ENCODE measurements around the gene COL6A3.
"Not testable (repeated sequence)": the region's sequence is repeated elsewhere in the genome, so short reads cannot be mapped to it uniquely, and the experiment has no call there.

COL6A3 gene

GRCh38 chr2:237314198-237314597 lies 99.8 kb downstream of the COL6A3 start:
- Mint-ChIP-seq H3K27me3 (no peaks in the 10 kb centered on the region), H3K4me3 (no peak overlapping the region), H3K9me3 (no peaks in the 10 kb centered on the region), H3K27ac (no peak overlapping the region), H3K36me3 (no peaks in the 10 kb centered on the region), H3K4me1 (no peaks in the 10 kb centered on the region)

- Mint-ChIP-seq H3K27ac (no peak overlapping the region), H3K4me3 (no peak overlapping the region), H3K4me1 (no peaks in the 10 kb centered on the region), H3K36me3 (no peaks in the 10 kb centered on the region), H3K9me3 (no peaks in the 10 kb centered on the region), H3K27me3 (no peaks in the 10 kb centered on the region)
Measured at GRCh38 chr2:237312021-237312755, 101.8 kb downstream of the COL6A3 start.

GRCh38 chr2:237310515-237311114 lies 103.3 kb downstream of the COL6A3 start:
- Mint-ChIP-seq H3K27ac (no peak overlapping the region), H3K9me3 (no peaks in the 10 kb centered on the region), H3K4me1 (no peaks in the 10 kb centered on the region), H3K4me3 (no peak overlapping the region), H3K36me3 (no peaks in the 10 kb centered on the region), H3K27me3 (no peaks in the 10 kb centered on the region)

GRCh38 chr2:237309416-237309815 lies 104.5 kb downstream of the COL6A3 start:
- no peak overlapping the region for H3K27ac Mint-ChIP-seq
- H3K27me3 Mint-ChIP-seq = no peaks in the 10 kb centered on the region
- H3K4me1 Mint-ChIP-seq = no peaks in the 10 kb centered on the region
- no peak overlapping the region for H3K4me3 Mint-ChIP-seq
- no peaks in the 10 kb centered on the region for H3K9me3 Mint-ChIP-seq
- H3K36me3 Mint-ChIP-seq = no peaks in the 10 kb centered on the region

- no peak overlapping the region for H3K27ac Mint-ChIP-seq
- H3K27me3 Mint-ChIP-seq = no peaks in the 10 kb centered on the region
- H3K4me3 Mint-ChIP-seq = no peak overlapping the region
- no peaks in the 10 kb centered on the region for H3K9me3 Mint-ChIP-seq
- H3K4me1 Mint-ChIP-seq = no peaks in the 10 kb centered on the region
- H3K36me3 Mint-ChIP-seq = no peaks in the 10 kb centered on the region
Measured at GRCh38 chr2:237309011-237309410, 105.0 kb downstream of the COL6A3 start.

GRCh38 chr2:237307474-237307873 lies 106.5 kb downstream of the COL6A3 start:
- no peaks in the 10 kb centered on the region for H3K9me3 Mint-ChIP-seq
- H3K4me3 Mint-ChIP-seq = no peak overlapping the region
- H3K27ac Mint-ChIP-seq = no peak overlapping the region
- H3K4me1 Mint-ChIP-seq = no peaks in the 10 kb centered on the region
- no peaks in the 10 kb centered on the region for H3K36me3 Mint-ChIP-seq
- H3K27me3 Mint-ChIP-seq = no peaks in the 10 kb centered on the region

DNA sequence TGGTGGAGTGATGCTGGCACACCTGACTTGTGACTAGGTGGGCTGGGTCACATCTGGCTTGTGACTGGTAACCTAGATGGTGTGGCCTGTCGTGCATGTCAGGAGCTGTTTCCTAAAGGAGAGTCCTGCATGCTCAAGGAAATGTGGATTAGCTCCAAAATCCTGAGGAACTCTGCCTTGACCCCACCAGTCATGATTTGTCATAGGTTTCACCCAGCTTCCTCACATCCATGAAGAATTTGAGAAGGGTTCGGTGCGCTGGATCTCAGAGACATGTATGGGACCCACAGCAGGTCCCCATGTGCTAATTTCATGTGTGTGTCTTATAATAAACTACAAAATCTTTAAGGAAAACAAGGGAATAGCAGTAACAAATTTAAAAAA lies 107.2 kb downstream of the COL6A3 start:
- no peaks in the 10 kb centered on the region for H3K27me3 Mint-ChIP-seq
- H3K27ac Mint-ChIP-seq = no peak overlapping the region
- no peaks in the 10 kb centered on the region for H3K4me1 Mint-ChIP-seq
- H3K36me3 Mint-ChIP-seq = no peaks in the 10 kb centered on the region
- H3K4me3 Mint-ChIP-seq = no peak overlapping the region
- no peaks in the 10 kb centered on the region for H3K9me3 Mint-ChIP-seq

- H3K4me1 Mint-ChIP-seq = no peaks in the 10 kb centered on the region
- no peaks in the 10 kb centered on the region for H3K36me3 Mint-ChIP-seq
- no peaks in the 10 kb centered on the region for H3K27me3 Mint-ChIP-seq
- no peak overlapping the region for H3K4me3 Mint-ChIP-seq
- no peak overlapping the region for H3K27ac Mint-ChIP-seq
- no peaks in the 10 kb centered on the region for H3K9me3 Mint-ChIP-seq
Measured at GRCh38 chr2:237306083-237306786, 107.7 kb downstream of the COL6A3 start.

- no peaks in the 10 kb centered on the region for H3K4me1 Mint-ChIP-seq
- H3K4me3 Mint-ChIP-seq = no peak overlapping the region
- no peaks in the 10 kb centered on the region for H3K27me3 Mint-ChIP-seq
- no peaks in the 10 kb centered on the region for H3K36me3 Mint-ChIP-seq
- no peaks in the 10 kb centered on the region for H3K9me3 Mint-ChIP-seq
- no peak overlapping the region for H3K27ac Mint-ChIP-seq
Measured at GRCh38 chr2:237305579-237305978, 108.4 kb downstream of the COL6A3 start.

DNA sequence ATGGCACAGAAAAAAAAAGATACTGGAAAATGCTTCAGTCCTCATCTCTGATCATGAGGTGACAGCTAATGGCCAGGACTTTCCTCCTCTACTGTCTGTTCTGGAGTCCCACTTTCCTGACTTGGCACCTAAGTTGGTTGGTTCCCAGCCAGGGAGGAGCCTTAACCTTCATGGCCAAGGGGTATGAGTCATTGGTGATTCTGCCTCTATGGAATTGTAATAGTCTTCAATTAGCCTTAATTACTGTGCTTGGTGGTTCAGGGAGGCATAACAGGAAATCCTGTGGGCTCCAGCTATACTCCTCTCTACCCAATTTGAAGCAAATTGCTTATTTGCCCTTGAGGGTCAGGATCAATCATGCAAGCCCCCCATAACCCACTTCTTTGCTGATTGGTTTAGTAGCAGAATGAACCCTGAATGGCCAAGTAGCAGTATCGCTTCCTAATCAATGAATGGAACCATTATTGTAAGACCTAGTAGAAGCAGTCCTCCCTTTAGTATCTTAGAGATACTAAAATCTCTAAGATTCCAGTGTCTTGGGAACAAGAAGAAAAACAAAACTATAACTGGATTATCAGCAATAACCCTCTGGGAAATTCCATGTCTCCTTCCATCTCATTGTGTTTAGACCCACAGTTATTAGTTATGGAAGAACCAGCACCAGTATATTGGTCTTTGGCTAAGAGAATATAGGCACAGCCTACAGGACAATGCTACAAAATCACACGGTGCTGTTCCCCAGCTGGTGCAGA lies 109.0 kb downstream of the COL6A3 start:
- Mint-ChIP-seq H3K27ac (no peak overlapping the region), H3K27me3 (no peaks in the 10 kb centered on the region), H3K9me3 (no peaks in the 10 kb centered on the region), H3K36me3 (no peaks in the 10 kb centered on the region), H3K4me1 (no peaks in the 10 kb centered on the region), H3K4me3 (no peak overlapping the region)

DNA sequence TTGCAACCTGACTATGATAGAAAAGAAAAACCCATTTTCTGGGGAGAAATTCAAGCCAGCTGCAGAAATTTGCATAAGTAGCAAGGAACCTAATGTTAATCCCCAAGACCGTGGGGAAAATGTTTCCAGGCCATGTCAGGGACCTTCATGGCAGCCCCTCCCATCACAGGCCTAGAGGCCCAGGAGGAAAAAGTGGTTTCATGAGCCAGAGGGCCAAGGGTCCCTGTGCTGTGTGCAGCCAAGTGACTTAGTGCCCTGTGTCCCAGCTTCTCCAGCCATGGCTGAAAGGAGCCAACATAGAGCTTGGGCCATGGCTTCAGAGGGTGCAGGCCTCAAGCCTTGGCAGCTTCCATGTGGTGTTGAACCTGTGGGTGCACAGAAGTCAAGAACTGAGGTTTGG lies 110.7 kb downstream of the COL6A3 start:
- H3K36me3 Mint-ChIP-seq, H3K4me3 Mint-ChIP-seq, H3K4me1 Mint-ChIP-seq, H3K27ac Mint-ChIP-seq, H3K9me3 Mint-ChIP-seq, H3K27me3 Mint-ChIP-seq: not testable (repeated sequence)

DNA sequence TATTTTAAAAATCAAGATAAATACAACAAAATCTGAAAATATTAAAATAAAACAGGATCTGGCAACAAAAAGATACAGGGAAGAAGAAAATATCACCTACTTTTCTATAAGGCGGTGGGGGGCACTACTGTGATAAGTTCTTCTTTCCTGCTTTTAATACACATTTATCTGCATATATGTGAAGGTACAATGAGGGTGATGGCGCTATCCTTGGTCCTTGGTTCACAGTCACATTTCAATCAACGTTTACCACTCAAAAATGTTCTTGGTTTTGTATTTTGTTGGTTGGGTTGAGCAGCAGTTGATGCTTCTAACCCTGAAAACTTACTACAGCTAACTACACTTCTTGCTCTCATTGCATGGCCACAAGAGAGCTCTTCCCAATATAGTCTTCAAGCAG lies 112.4 kb downstream of the COL6A3 start:
- Mint-ChIP-seq H3K4me3 (no peak overlapping the region), H3K27me3 (peaks cover 3% of the 10 kb centered on the region), H3K27ac (no peak overlapping the region), H3K9me3 (no peaks in the 10 kb centered on the region), H3K36me3 (no peaks in the 10 kb centered on the region), H3K4me1 (no peaks in the 10 kb centered on the region)

GRCh38 chr2:237300739-237301138 lies 113.2 kb downstream of the COL6A3 start:
- Mint-ChIP-seq H3K27me3 (peaks cover 7% of the 10 kb centered on the region), H3K27ac (no peak overlapping the region), H3K4me1 (no peaks in the 10 kb centered on the region), H3K9me3 (no peaks in the 10 kb centered on the region), H3K4me3 (no peak overlapping the region), H3K36me3 (no peaks in the 10 kb centered on the region)

- no peaks in the 10 kb centered on the region for H3K36me3 Mint-ChIP-seq
- H3K27me3 Mint-ChIP-seq = peaks cover 7% of the 10 kb centered on the region
- no peaks in the 10 kb centered on the region for H3K9me3 Mint-ChIP-seq
Measured at GRCh38 chr2:237299906-237300305, 114.1 kb downstream of the COL6A3 start.

GRCh38 chr2:237298151-237299118 lies 115.5 kb downstream of the COL6A3 start:
- no peaks in the 10 kb centered on the region for H3K4me1 Mint-ChIP-seq
- H3K36me3 Mint-ChIP-seq = peaks cover 2% of the 10 kb centered on the region
- H3K4me3 Mint-ChIP-seq = no peak overlapping the region
- H3K27ac Mint-ChIP-seq = no peak overlapping the region
- H3K9me3 Mint-ChIP-seq = peaks cover 5% of the 10 kb centered on the region
- peaks cover 7% of the 10 kb centered on the region for H3K27me3 Mint-ChIP-seq

More at GRCh38 chr2:237299906-237300305, 114.1 kb downstream of the COL6A3 start:
- H3K27ac Mint-ChIP-seq = no peak overlapping the region
- H3K4me1 Mint-ChIP-seq = no peaks in the 10 kb centered on the region
- no peak overlapping the region for H3K4me3 Mint-ChIP-seq

Data from activated naive CD4-positive, alpha-beta T cell treated with anti-CD3 and anti-CD28 coated beads, Interleukin-2, amount 50 U/mL, for 24 hours (primary cell).